ENCODE measurements around the gene FBXO21. TPM values are rescaled to one million over a fixed set of nuclear protein-coding genes. Genes with fewer than 3 reads are reported as not detected.
A peak's percentile ranks its signal among the peaks of the same experiment; 100 is the strongest.

FBXO21 gene
- total and polyA plus RNA-seq, 2 of the 13 experiments (the other 11 are each of a cell fraction or from before 2014, with no cell fraction given): 15.6 to 32.5 TPM

- CTCF ChIA-PET (ENCODE audit: low intra/inter-chr PET ratio, low total read pairs): no interaction called here
- Histone ChIP-seq H3K36me3 (replicated peaks in 1 of 2; ENCODE audit: control insufficient read depth in 1 of 2, insufficient read depth in 2 of 2, low read length in 2 of 2) (peaks cover 1 to 19% of the 10 kb centered on the region in 2 experiments; a peak in 4 of 5 replicates), H2AFZ (ENCODE audit: low read length) (no peak overlapping the region), H3K9me3 (ENCODE audit: low read length) (no peaks in the 10 kb centered on the region), H3K4me2 (ENCODE audit: low read depth, low read length) (peak overlapping the region; percentile 69; the same call in 1 of the 2 replicates), H3K79me2 (ENCODE audit: insufficient read depth, low read length) (peaks cover 90% of the 10 kb centered on the region), H4K20me1 (ENCODE audit: insufficient read depth, low read length) (peaks cover 12% of the 10 kb centered on the region), H3K27me3 (ENCODE audit: control insufficient read depth in 1 of 2, insufficient read depth in 2 of 2, low read length in 2 of 2) (no peaks in the 10 kb centered on the region; a peak in 1 of 5 replicates), H3K4me1 (ENCODE audit: insufficient read depth, low read length) (peaks cover 100% of the 10 kb centered on the region), H3K9ac (ENCODE audit: insufficient read depth, low read depth, low read length) (no peak overlapping the region), H3K27ac (ENCODE audit: extremely low read length, insufficient read depth, low read length) (peak overlapping the region; percentile 82), H3K4me3 (replicated peaks in 1 of 3; ENCODE audit: insufficient read depth in 1 of 3, low read depth in 2 of 3, low read length in 3 of 3) (peak overlapping the region in 1 of 3 experiments; percentile 24; a peak in 1 of 6 replicates)
- no peak for DNase-seq (ENCODE audit: low spot score)
- 100% methylated on average over 3 of the region's 7 CpGs for WGBS (ENCODE audit: low lambda C conversion rate)
- intact Hi-C loops (cut with micrococcal nuclease; ENCODE audit: unreplicated experiment) (no loop called here), in situ Hi-C loops (cut with HindIII; ENCODE audit: extremely low pct_ligation_motif_present, low pct_unique_long_range_greater_than_20kb) (no loop called here)
- POLR2A ChIA-PET: no interaction called here
- no peak for FAIRE-seq
- ATAC-seq: no peak
- TF ChIP-seq NFKB2 (CRISPR knock-in tag; IDR thresholded peaks at IDR 0.05; ENCODE audit: borderline replicate concordance) (no peak), ZSCAN21 (CRISPR knock-in tag; IDR thresholded peaks at IDR 0.05; ENCODE audit: borderline replicate concordance) (no peak), ZNF546 (CRISPR knock-in tag; conservative IDR thresholded peaks at IDR 0.05) (no peak), ZNF800 (CRISPR knock-in tag; IDR thresholded peaks at IDR 0.05) (no peak), TSC22D2 (CRISPR knock-in tag; IDR thresholded peaks at IDR 0.05; ENCODE audit: borderline replicate concordance) (no peak), ZNF318 (CRISPR knock-in tag; IDR thresholded peaks at IDR 0.05) (no peak)
- BruUV-seq (replicated peaks): no TSS peak
Measured at GRCh38 chr12:117092886-117093285, 97.4 kb downstream of the FBXO21 start.

Data from HepG2 (cell line).